COR-L47 (cell line): ENCODE data around the gene TSEN15.
A peak's percentile ranks its signal among the peaks of the same experiment; 100 is the strongest.

ENCODE experiments used
- DNase-seq: peaks from one replicate; lab custom pipeline; 2025; lab: John Stamatoyannopoulos, UW

Gene TSEN15

DNA sequence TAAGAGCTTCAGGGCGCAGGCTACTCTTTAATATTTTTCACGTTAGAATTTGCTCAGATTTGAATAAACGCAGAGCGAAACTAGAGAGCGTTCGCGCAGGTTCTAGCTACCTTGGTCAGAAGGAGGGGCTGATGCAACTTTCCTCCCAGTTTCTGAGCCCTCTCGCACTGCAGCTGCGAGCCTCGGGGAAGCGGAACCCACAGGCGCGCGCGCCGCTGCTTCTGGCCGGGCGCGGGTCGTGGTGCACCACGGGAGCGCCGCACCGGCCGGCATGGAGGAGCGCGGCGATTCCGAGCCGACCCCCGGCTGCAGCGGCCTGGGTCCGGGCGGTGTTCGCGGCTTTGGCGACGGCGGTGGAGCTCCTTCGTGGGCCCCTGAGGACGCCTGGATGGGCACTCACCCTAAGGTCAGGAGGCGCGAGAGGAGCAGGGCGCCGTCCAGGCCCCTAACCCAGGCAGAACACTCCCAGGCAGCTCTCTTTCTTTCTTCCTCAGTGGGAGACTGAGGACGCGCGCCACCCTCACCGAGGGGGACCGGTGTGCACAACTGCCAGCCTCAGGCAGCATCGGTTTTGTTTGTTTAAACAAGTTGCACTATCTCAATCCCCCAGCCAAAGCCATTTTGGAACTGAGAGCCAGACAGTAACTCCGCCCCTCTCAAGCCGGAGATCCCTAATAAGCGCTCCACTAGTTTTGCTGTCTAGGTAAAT, at the start of gene TSEN15:
TSS of gene TSEN15 (plus strand) at position 246 of the 709 bp plus-strand sequence. CDS start at position 272, 26 bp downstream.
- DNase-seq: peak; percentile 87

DNA sequence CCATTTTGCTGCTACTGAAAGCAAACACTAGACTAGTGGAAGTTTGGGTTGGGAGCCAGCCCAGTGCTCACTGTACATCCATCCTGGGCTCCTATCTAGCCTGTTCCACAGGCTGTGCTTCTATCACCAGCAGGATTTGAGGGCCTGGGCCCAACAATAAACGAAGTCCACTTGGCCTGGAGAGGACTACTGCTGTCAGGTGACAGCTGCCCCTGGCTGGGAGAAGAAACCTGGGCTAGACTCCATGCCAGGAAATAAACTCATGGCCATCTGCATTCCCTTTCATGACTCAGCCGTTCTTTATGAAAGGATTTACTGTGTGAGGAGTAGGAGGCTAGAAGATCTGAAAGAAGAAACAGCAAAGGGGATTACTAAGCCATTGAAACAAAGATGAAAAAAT, 49.5 kb upstream of the TSEN15 start:
- DNase-seq: no peak

GRCh38 chr1:184004935-184005334, 46.6 kb upstream of the TSEN15 start:
- DNase-seq: no peak

DNA sequence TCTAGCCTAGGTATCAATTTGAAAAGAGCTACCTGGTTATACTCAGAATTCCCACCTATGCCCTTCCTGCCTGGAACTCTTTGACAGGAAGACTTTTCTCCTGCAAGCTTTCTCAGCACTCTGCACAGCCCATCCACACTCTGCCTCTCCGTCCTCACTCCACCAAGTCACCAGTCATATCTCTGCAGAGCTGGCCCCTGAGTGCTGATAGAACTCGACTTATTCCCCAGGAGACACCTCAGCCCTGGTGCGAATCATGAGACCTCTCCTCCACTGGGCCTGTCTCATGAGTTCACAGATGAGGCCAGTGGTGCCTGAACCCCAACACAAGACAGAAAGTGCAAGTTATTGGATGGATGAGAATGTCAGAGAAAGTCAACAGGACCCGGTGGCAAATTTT, 46.0 kb upstream of the TSEN15 start:
- no peak for DNase-seq

GRCh38 chr1:184010788-184011187, 40.7 kb upstream of the TSEN15 start:
- DNase-seq: no peak

DNA sequence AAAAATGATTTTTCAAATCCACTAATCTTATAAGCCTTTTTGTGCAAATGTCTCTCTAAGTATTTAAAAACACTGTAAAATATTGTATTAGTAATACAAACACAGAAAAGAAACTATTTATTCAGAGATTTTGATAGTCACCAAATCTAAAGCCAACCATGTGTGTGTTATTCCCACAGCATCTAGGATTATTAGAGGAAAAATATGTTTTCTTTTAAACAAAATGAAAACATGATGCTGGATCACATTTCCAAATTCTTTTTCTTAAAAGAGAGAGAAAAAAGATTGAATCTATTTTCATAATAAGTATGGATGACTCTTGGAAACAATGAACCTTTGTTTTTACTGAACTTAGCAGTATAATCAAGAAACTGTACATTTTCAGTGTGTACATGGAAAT, 39.3 kb upstream of the TSEN15 start:
- no peak for DNase-seq

DNA sequence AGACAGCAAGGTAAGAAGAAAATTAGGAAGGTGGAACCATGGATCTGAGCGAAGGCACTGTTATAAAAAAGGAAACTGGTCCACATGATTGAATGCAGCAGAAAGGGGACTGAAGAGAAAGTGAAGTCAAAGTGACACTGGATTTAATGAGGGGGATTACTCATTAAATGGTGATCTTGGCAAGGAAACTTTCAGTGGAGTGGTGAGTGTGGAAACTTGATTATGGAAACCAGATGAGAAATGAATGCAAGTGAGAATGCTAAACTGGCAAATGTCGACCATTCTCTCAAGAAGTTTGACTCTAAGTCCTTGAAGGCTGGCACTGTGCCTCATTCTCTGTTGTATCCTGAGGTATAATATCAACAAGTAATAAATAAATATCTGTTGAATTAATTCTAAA, 37.3 kb upstream of the TSEN15 start:
- no peak for DNase-seq

DNA sequence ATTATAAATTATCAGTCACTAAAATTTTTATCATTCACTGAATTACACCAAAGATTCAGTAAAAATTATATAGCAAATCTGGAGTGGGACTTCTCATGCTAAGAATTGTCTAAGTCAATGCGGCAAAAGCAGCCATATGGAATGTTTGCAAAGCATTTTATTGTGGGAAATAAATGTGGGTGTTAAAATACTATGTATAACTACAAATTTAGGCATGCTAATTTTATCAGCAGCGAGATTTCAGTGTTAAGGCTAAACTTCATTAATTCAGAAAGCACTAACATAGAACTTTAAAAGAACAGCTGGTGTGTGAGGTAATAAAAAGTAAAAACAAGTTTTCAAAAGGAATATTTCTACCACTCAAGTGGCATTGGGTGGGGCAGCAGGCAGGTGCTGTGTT, 35.4 kb upstream of the TSEN15 start:
- DNase-seq: no peak

DNA sequence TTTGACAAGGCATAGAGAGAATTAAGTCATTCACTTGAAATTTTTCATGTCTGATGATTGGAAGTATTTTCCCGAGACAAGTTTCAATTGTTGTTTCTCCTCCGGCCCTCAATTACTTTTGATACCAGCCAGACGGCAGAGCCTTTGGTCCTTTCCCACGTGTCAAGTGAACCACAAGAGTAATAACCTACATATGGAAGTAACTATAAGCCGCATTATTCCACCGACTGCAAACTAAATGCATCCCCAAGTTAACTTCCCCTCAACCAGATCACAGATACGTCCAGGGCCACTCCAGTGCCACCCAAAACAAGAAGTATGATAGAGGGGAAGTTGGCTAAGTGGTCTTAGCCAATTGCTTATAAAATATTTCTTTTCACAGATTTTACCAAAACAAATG, 34.2 kb upstream of the TSEN15 start:
- DNase-seq: no peak

DNA sequence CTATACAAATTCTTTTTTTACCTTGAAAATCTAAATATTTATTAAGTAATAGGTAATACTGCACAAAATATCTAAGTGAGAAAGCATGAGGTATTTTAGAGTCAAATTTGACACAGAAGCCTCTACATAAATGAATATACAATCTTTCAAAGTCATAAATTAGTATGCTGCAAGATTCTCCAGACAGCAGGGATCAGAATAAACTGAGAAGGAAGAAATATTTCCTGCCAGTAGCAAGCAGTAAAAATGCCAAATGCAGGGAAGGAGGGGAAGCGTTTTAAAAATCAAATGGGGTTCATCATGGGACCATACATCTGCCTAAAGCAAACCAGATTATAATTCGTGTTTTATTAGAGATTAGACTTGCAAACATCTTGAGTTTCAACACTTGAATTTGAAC, 32.9 kb upstream of the TSEN15 start:
- no peak for DNase-seq

DNA sequence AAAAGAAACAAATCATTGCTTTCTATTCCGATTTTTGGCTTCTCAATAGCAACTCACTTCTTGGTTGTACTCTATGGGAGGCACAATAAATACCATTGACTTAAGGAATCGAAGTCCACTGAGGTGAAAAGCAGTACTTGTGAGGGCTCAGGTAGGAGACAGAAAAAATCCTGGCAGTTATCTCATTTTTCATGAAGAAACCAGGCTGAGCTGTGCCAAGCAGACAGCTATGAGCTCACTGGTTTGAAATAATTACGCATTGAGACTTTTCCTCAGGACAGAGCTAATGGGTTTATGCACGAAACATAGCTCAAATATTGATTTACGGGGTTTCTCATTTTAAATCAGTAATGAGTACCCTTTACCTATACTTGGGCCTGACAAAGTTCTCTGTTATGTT, 32.5 kb upstream of the TSEN15 start:
- no peak for DNase-seq

- no peak for DNase-seq
Measured at GRCh38 chr1:184019506-184019905, 32.0 kb upstream of the TSEN15 start.

- DNase-seq: no peak
Measured at GRCh38 chr1:184020328-184020727, 31.2 kb upstream of the TSEN15 start.

DNA sequence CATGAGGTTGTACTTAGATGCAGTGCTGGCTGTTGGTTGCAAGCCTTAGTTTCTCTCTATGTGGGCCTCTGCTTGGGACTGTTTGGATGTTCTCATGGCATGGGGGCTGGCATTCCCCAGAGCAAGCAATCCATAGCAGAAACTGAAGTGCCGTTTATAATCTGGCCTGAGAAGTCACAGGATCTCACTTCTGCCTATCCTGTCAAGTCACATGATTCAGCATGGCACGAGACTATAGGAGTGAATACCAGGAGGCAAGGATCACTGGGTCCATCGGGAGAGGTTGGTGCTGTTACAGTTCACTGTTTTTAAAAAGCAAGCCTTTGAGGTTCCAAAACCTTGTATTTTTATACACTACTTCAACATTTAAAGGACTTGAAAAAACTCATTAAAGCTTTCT, 30.7 kb upstream of the TSEN15 start:
- DNase-seq: no peak

GRCh38 chr1:184021728-184022127, 29.8 kb upstream of the TSEN15 start:
- peak; percentile 14 for DNase-seq

- DNase-seq: no peak
Measured at GRCh38 chr1:184022668-184023067, 28.9 kb upstream of the TSEN15 start.

- no peak for DNase-seq
Measured at GRCh38 chr1:184023171-184023570, 28.4 kb upstream of the TSEN15 start.

- no peak for DNase-seq
Measured at GRCh38 chr1:184025242-184025675, 26.3 kb upstream of the TSEN15 start.

DNA sequence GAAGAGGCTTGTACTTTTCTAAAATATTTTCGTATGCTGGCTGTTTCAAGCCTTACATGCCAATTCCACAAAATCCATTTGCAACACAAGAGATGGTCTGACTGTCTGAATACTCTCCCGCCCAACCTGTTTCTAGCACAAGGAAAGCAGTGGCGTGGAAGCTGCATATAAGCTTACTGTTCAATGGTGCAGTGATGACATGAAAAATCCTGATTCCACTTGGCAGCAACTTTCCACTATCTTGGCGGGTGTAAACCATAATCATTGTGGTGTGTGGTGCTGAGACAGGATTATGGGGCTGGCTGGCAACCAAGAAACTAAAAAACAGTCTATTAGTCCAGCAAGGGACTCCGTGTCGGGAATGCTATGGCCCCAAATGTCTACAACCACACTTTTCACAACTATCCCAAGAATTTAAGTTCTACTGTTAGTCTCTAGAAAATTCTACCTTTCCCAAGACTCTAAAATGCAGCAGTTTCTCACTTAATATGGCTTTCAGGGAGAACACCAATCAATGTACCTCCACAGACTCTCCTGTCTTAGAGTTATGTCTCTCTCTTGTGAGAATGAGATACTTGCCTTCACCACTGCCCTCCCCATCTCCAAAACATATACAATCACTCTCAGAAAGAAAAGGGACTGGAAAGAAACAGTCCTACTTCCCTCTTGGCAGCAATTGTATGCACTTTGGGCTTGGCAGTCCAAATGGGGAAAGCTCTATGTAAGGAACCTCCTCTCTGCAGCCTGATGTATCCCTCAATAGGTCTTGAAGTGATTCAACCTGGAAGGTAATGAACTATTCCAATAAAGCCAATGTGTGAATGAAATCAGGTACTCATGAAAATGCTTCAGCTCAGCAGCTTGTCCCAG, 23.5 kb upstream of the TSEN15 start:
- no peak for DNase-seq

DNA sequence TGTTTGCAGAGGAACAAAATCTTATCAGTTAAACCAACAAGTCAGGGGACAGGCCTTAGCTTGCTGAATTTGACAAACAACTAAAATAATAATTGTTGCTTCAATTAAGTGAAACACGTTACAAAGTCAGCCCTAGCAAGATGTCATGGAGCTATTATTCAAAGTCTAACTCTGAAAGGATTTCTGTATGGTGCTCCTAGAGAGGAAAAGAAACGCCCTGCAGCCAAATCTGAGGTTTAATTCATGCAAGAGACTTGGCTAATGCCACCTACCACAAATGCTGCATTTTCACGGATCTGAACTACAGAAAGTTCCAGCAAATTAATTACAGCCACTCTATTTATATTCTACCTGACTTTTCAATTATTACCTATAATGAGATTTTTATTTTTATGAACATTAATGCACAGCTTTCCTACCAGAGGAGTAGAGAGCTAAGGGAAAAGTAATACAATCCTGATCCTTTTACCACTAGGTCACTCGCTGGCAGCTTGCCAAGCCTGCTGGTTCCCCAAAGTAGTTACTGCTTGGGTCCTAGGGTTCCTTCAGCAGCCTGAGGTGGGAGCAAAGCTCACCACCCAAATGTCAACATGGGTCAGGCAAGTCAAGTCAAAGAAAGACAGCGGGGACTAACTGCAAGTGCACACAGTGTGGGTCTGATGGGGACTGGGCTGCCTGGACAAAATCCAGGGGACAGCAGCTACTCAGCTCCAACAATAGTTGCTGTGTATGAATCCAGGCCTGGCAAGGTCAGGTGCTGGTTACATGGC, 22.5 kb upstream of the TSEN15 start:
- no peak for DNase-seq

GRCh38 chr1:184030433-184031091, 21.0 kb upstream of the TSEN15 start:
- no peak for DNase-seq

- DNase-seq: no peak
Measured at GRCh38 chr1:184031092-184031408, 20.5 kb upstream of the TSEN15 start.
